Measurements from ENCODE around the gene CAPZA1. TPM values are rescaled to one million over a fixed set of nuclear protein-coding genes. Genes with fewer than 3 reads are reported as not detected.

Gene CAPZA1
- total RNA-seq, 6 donors from 2014 or later = 91.1 to 196 (median 128) TPM

- WGBS, 2 donors = 90 to 94% methylated on average over 5 of the region's 5 CpGs
- no peak for DNase-seq
- Histone ChIP-seq H3K9me3 (no peaks in the 10 kb centered on the region), H3K36me3 (peaks cover 0 to 11% (median 0%) of the 10 kb centered on the region in 4 donors), H3K27me3 (no peaks in the 10 kb centered on the region), H3K27ac (no peak overlapping the region), H3K4me1 (peaks cover 56 to 89% (median 67%) of the 10 kb centered on the region in 4 donors), H3K4me3 (no peak overlapping the region)
- no peak for ATAC-seq (ENCODE audit: low FRiP score in 2 of 2)
- TF ChIP-seq EP300 (IDR thresholded peaks at IDR 0.05) (no peak), POLR2AphosphoS5 (IDR thresholded peaks at IDR 0.05) (no peak), POLR2A (IDR thresholded peaks at IDR 0.05) (no peak), CTCF (IDR thresholded peaks at IDR 0.05) (no peak)
These were observed 6.6 kb downstream of the CAPZA1 start for GRCh38 chr1:112626193-112626592.

- peaks cover 49 to 82% (median 64%) of the 10 kb centered on the region in 4 donors for H3K4me1 ChIP-seq
- no peak for ATAC-seq (ENCODE audit: low FRiP score in 2 of 2)
These were observed 7.3 kb downstream of the CAPZA1 start for GRCh38 chr1:112626887-112627286.

GRCh38 chr1:112628516-112628915, 8.9 kb downstream of the CAPZA1 start:
- no peak overlapping the region for H3K4me3 ChIP-seq
- peaks cover 48 to 66% (median 62%) of the 10 kb centered on the region in 4 donors for H3K4me1 ChIP-seq

More at GRCh38 chr1:112626887-112627286, 7.3 kb downstream of the CAPZA1 start:
- TF ChIP-seq POLR2A (IDR thresholded peaks at IDR 0.05) = no peak
- no peak for TF ChIP-seq POLR2AphosphoS5 (IDR thresholded peaks at IDR 0.05)
- TF ChIP-seq EP300 (IDR thresholded peaks at IDR 0.05) = no peak
- TF ChIP-seq CTCF (IDR thresholded peaks at IDR 0.05) = no peak
- DNase-seq = no peak
- no peaks in the 10 kb centered on the region for H3K9me3 ChIP-seq
- no peak overlapping the region for H3K4me3 ChIP-seq
- H3K36me3 ChIP-seq = peaks cover 0 to 16% (median 0%) of the 10 kb centered on the region in 4 donors
- peak overlapping the region in 2 of 4 donors; percentile 52 to 55 for H3K27ac ChIP-seq
- no peaks in the 10 kb centered on the region for H3K27me3 ChIP-seq

GRCh38 chr1:112629256-112629655, 9.6 kb downstream of the CAPZA1 start:
- TF ChIP-seq POLR2A (IDR thresholded peaks at IDR 0.05) (no peak), POLR2AphosphoS5 (IDR thresholded peaks at IDR 0.05) (no peak), EP300 (IDR thresholded peaks at IDR 0.05) (no peak), CTCF (IDR thresholded peaks at IDR 0.05) (no peak)
- no peak overlapping the region for H3K4me3 ChIP-seq
- H3K4me1 ChIP-seq = peaks cover 45 to 72% (median 66%) of the 10 kb centered on the region in 4 donors
- no peak for DNase-seq
- H3K27me3 ChIP-seq = no peaks in the 10 kb centered on the region
- no peak overlapping the region for H3K27ac ChIP-seq
- no peak for ATAC-seq (ENCODE audit: low FRiP score in 2 of 2)
- no peaks in the 10 kb centered on the region for H3K9me3 ChIP-seq
- H3K36me3 ChIP-seq = peaks cover 0 to 16% (median 0%) of the 10 kb centered on the region in 4 donors

More at GRCh38 chr1:112628516-112628915, 8.9 kb downstream of the CAPZA1 start:
- H3K9me3 ChIP-seq = no peaks in the 10 kb centered on the region
- H3K36me3 ChIP-seq = peaks cover 0 to 16% (median 0%) of the 10 kb centered on the region in 4 donors
- no peaks in the 10 kb centered on the region for H3K27me3 ChIP-seq
- TF ChIP-seq POLR2AphosphoS5 (IDR thresholded peaks at IDR 0.05) = no peak
- no peak for TF ChIP-seq POLR2A (IDR thresholded peaks at IDR 0.05)
- TF ChIP-seq EP300 (IDR thresholded peaks at IDR 0.05) = no peak
- no peak for TF ChIP-seq CTCF (IDR thresholded peaks at IDR 0.05)
- peak overlapping the region in 1 of 4 donors; percentile 55 for H3K27ac ChIP-seq
- WGBS, 2 donors = 81 to 84% methylated on average over 2 of the region's 2 CpGs
- DNase-seq (no peak), ATAC-seq (ENCODE audit: low FRiP score in 2 of 2) (no peak)

GRCh38 chr1:112633628-112634027, 14.0 kb downstream of the CAPZA1 start:
- ATAC-seq (ENCODE audit: low FRiP score in 2 of 2) = no peak
- WGBS, 2 donors = 81 to 84% methylated on average over 2 of the region's 2 CpGs
- H3K4me3 ChIP-seq = no peak overlapping the region
- H3K27me3 ChIP-seq = no peaks in the 10 kb centered on the region
- no peak for DNase-seq
- TF ChIP-seq POLR2A (IDR thresholded peaks at IDR 0.05) (no peak), CTCF (IDR thresholded peaks at IDR 0.05) (no peak), POLR2AphosphoS5 (IDR thresholded peaks at IDR 0.05) (no peak), EP300 (IDR thresholded peaks at IDR 0.05) (no peak)
- H3K9me3 ChIP-seq = no peaks in the 10 kb centered on the region
- H3K36me3 ChIP-seq = peaks cover 0 to 11% (median 0%) of the 10 kb centered on the region in 4 donors
- peaks cover 39 to 71% (median 55%) of the 10 kb centered on the region in 4 donors for H3K4me1 ChIP-seq
- no peak overlapping the region for H3K27ac ChIP-seq
